Stimulated activated CD8-positive, alpha-beta memory T cell treated with anti-CD3 and anti-CD28 coated beads, Interleukin-4, amount 100 ng/mL, for 4 hours (primary cell): ENCODE measurements around the gene DDN.

Experiments
- DNase-seq, 2 donors: peaks; one replicate each; pipeline ENCODE4 v3.0.0-alpha.2; 2020; ENCODE audit warnings: low read depth in 2 of 2, low spot score in 1 of 2

DDN gene

DNA sequence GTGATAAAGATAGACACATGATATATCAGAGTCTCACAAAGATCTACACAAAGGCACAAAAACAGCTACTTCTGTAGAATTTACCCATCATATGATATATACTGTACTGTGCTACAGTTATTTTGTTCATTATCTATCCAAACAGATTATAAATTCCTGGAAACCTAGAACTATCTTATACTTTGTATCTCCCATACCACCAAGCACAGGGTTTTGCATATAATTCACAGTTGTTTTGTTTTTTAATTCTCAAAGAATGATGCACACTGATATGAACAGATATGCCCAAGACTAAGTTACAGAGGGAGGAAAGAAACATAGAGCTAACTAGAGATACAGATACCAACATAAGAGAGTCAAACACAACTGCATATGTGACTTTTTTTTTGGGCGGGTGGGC lies 16.0 kb upstream of the DDN start:
- DNase-seq = no peak

GRCh38 chr12:49014547-49014946 lies 15.4 kb upstream of the DDN start:
- no peak for DNase-seq

- DNase-seq = no peak
Observed at GRCh38 chr12:49013428-49013827, 14.3 kb upstream of the DDN start.

DNA sequence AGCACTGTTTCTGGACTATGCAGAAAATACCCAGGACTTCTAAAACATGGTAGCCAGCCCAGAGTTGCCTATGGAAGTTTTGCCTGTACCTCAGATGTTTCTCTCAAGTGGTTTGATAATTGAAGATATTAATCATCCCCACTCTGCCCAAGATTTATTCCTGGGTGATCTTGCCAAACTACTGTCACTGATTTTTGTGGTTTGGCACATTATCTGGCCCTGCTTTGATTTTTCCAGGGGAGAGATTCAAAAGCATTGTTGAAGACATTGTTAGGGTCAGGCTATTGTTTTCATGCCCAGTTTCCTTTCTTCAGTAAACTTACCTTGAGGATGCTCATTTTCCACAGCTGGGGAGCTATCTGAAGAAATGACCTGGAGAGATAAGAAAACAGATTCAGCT lies 13.6 kb upstream of the DDN start:
- no peak for DNase-seq

GRCh38 chr12:49010092-49010668 lies 11.0 kb upstream of the DDN start:
- DNase-seq = no peak

DNA sequence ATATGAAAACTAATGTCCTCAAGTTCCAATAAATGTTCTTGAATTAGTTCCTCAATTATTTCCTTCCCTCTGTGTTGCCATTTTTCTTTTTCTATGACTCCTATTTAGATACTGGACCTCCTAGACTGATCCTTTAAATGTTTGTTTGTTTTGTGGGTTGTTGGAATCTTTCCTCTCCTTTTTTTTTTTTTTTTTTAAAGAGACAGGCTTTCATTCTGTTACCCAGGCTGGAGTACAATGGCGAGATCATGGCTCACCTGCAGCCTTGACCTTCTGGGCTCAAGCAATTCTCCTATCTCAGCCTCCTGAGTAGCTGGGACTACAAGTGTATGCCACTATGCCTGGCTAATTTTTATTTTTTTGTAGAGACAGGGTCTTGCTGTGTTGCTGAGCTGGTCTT lies 9.8 kb upstream of the DDN start:
- DNase-seq = no peak

DNA sequence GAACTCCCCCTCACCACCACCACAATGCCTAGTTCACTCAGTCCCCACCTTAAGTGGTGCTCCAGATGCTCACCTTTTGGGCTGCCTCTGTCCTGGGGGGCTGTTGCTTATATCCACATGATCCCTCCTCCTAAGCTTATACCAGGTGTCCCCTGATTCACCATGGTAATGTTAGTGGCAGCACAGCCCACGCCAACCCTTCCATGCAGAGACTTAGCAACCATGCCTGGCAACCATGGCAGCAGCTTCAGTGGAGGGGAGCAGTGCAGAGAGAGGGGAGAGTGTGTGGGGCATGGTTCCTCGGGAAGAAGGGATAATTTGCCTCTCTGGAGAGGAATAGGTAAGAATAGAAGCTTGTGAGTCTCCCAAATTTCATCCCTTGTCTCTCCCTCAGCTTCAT lies 1.2 kb upstream of the DDN start:
- no peak for DNase-seq

DNA sequence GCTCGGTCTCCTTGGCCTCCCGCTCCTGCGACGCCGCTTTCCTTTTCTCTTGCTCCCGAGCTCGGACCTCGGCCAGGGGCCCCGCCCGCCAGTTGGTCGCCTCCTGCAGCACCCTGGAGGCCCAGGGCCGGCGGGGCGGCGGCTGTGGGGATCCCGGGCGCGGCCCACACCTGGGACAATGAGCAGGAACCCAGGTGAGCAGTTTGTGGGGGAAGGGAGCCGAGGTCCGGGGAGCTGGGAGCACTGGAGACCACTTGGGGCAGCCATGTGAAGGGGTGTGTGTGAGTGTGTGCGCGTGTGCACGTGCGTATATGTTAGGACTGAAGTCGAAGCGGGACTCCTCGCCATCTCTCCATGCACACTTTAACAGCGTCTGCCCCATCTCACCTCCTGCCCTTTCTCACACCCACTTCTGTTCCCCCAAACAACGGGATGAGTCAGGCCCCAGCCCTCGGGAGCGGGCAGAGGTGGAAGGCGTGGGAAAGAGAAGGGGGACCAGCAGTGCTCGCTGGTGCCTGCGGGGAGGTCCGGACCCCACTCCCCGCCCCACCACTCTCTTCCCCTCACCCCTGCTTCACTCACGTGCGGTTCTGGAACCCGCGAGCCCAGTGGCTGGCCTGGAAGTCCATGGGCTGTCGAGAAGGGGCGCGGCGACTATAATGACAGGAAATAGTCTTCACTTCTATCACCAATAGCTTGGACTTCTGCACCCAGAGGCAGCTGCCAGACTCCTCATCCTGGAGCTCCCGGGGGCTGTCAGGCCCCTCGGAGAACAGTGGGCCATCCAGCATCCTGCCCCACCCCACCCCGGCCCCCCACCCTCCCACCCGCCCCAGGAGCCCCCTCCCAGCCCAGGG lies 450 bp downstream of the DDN start:
- no peak for DNase-seq

- DNase-seq = no peak
Observed at GRCh38 chr12:48997719-48998496, 1.3 kb downstream of the DDN start.

DNA sequence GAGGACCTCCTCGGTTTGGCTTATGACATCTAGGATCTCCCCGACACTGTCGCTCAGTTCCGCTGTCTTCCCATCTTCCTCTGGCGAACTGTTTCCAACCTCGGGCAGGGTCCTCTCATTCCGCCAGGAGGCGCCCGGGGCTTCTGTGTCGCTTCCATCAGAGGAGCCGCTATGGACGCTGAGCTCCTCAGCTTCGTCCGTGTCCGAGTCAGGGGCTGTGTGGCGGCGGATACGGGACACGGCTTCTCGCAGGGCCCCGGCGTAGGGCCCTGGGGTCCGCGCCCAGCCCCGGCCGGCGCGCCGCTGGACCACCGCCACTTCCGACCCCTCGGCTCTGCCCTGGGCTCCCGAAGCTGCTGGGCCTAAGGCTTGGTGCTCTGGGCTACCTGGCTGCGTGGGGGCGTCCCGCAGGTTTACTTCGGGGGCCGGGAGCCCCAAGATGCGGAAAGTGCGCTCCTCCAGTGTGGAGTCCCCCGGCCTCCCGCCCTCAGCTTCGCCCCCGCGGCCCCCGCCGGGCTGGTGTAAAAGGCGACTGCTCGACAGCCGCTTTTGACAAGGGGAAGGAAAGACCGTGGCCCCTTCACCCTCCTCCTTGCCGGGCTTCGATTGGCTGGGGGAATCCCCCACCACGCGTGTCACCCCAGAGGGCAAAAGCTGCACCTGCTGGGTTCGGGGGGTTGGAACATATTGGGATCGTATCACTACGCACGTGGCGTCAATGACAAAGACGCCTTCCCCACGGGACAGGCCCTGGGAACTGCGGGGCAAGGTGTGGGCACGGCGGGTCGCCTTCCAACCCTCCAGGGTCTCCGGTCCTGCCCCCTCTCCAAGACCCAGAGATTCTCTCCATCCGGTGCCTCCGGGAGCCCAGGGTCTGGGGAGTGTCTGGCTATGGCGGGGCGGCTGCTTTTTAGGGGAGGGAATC lies 2.1 kb downstream of the DDN start:
- DNase-seq = no peak

DNA sequence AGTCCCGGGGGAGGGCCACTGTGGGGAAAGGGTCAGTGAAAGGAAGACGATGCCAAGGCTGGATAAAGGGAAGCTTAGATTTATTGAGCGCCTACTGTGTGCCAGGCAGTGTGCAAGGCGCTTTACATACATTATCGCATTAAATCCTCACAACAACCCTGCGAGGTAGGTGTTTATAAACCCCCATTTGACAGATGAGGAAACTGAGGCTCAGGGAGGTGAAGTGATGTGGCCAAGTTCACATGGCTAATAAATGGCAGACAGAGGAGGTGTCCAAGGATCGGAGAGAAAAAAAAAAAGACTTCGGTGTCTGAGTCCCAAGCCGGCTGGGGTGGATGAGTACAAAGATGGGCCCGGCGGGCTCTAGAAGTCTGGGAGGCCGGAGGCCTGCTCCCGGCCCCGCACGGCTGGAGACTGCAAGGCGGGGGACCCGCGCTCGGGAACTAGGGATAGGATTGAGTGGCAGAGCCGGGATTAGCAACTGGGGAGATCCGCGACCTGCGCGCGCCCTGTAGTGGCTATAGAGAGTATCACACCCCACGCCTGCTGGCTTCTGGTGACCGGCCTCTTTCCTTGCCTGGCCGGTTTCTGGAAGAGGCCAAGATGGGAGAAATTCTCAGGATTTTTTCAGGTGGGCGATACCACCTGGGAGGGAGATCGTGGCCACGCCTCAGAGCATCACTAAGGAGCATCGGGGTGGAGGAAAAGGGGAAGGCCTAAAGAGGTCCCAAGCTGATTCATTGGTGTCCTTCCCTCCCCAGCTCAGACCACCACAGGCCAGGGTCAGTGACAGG lies 3.9 kb downstream of the DDN start:
- DNase-seq = no peak

GRCh38 chr12:48994224-48995085 lies 4.7 kb downstream of the DDN start:
- DNase-seq = no peak

- no peak for DNase-seq
Observed at GRCh38 chr12:48993787-48994186, 5.4 kb downstream of the DDN start.

GRCh38 chr12:48991247-48992050 lies 7.7 kb downstream of the DDN start:
- DNase-seq = no peak

DNA sequence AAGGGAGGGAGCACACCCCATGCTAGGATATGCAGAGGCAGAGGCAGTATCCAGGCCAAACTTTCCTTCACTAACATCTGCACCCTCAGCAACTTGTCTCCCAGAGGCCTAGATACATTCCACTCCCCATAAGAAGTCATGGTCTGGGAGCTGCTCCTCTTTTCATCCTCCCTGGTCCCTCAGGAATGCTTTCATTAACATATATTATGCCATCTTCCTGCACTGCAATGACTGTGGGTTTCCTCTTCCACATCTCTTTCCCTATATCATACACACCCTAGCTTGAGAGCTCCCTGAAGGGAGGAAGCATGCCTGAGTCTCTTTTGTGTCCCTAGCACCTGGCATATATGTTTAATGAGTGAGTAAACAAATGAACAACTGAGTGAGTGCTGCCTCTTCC lies 8.6 kb downstream of the DDN start:
- no peak for DNase-seq

DNA sequence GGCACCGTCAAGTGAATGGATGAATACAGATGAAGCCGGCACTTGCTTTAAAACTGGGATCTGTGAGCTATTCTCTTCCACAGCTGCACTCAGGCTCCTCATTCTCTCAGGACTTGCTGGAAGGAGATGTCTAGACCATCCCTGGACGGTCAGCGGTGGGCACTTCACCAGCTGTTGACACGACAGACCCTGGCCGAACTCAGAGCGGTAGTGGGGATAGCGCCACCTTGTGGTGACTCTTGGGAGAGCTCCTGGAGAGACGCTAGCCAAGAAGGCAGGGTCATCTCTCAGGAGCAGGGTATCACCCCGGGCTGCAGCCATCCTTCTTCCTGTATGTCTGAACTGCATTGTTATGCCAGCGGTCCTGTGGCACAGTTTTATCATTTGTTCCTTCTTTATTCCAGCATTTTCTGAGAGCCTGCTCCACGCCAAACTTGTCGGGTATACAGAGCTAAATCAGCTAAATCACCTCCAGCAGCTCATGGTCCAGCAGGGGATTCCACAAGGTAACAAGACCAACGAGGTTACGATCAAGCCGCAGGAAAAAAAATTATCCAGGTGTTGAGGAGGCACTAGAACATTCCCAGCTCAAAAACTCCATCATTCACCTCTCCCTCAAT lies 11.0 kb downstream of the DDN start:
- peak in 1 of 2 donors; percentile 52 for DNase-seq

DNA sequence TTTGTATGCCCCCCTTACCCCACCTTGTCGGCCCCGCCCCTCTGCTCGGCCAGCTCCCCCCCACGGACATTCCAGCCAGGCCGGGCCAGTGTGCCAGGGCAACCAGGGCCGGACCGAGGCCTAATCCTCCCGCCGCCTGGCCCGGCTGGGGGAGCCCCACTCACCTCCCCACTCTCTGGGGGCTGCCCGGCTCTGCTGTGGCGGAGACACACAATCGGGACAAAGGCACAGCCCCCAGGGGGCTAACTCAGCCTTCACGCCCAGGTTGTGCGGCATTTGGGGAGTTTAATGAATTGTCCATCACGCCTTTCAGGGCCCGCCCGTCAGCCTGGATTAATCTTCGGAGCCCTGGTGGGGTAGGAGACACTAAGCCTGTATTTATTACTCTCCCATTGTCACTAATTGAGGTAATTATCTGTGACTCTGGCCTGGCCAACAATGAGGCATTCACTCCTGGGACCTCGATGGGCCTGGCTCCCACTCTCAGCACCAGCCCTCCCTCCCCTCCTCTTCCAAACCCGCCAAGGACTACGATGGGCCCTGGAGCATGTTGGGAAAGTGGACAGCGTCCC lies 12.4 kb downstream of the DDN start:
- no peak for DNase-seq

DNA sequence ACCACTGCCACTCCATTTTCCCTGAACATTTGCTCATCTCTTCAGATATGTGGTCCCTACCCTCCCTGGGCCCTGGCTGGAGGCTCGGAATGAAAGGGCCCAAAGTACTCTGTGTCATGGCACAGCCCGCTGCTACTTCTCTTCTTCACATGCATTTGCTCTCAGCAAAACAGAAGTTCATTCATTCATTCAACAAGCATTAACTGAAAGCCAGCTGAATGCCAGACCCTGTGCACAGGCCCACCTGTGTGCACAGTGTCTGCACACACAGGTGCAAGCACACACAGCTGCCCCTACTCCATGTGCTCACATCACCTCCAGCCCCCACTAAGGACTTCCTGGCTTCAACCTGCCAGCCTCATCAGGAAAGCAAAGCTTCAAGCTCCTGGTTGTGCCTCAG lies 13.3 kb downstream of the DDN start:
- no peak for DNase-seq
